Gastroesophageal sphincter (tissue), 4 donors: ENCODE data around the gene CALML6. TPM values are rescaled to one million over a fixed set of nuclear protein-coding genes. Genes with fewer than 3 reads are reported as not detected.

Experiments
- ATAC-seq: fragments of 150-250 bp; one replicate; pipeline ENCODE4 v1.9.1; 2016; ENCODE audit warnings: mild to moderate bottlenecking, moderate library complexity
- H3K27ac ChIP-seq, 4 donors: fragments of 200-600 bp; sonication (generic) in 3 of 4; 1 replicate in 3 of 4; 2 replicates in 1 of 4; pipeline ENCODE4 v1.5.1; 2016 to 2019
- H3K27me3 ChIP-seq: fragments of 200-600 bp; sonication (generic); one replicate; pipeline ENCODE4 v1.5.1; 2019
- H3K36me3 ChIP-seq, 2 donors: fragments of 200-600 bp; sonication (generic); one replicate each; pipeline ENCODE4 v1.5.1; 2019; ENCODE audit warnings: control low read depth in 1 of 2
- H3K4me1 ChIP-seq, 3 donors: fragments of 200-600 bp; sonication (generic); 1 replicate in 2 of 3; 2 replicates in 1 of 3; pipeline ENCODE4 v1.5.1; 2016 to 2019; ENCODE audit warnings: control low read depth in 2 of 3
- H3K4me3 ChIP-seq, 2 donors: fragments of 200-600 bp; sonication (generic); one replicate each; pipeline ENCODE4 v1.5.1; 2019; ENCODE audit warnings: mild to moderate bottlenecking in 1 of 2, moderate library complexity in 1 of 2
- H3K9me3 ChIP-seq, 3 donors: fragments of 200-600 bp; sonication (generic); one replicate each; pipeline ENCODE4 v1.5.1; 2017 to 2019; ENCODE audit warnings: control low read depth in 2 of 3
- CTCF ChIP-seq, 4 experiments: fragments of 200-600 bp in 2 of 4; fragments of 450-650 bp in 2 of 4; sonication (generic) in 1 of 4; IDR thresholded peaks; one replicate each; pipeline ENCODE4 v1.5.1; 2017 to 2019; ENCODE audit warnings: antibody characterized with exemption in 4 of 4, mild to moderate bottlenecking in 2 of 4, moderate library complexity in 2 of 4
- EP300 ChIP-seq: sonication (generic); formaldehyde crosslinking; IDR thresholded peaks from one replicate; pipeline ENCODE4 v1.6.1; 2017; ENCODE audit warnings: antibody characterized with exemption, mild to moderate bottlenecking
- POLR2A ChIP-seq, 2 donors: fragments of 450-650 bp; IDR thresholded peaks; one replicate each; pipeline ENCODE4 v1.6.1; 2017; ENCODE audit warnings: antibody characterized with exemption in 2 of 2, mild to moderate bottlenecking in 2 of 2, moderate library complexity in 1 of 2
- POLR2AphosphoS5 ChIP-seq: sonication (generic); formaldehyde crosslinking; IDR thresholded peaks from one replicate; pipeline ENCODE4 v1.6.1; 2017; ENCODE audit warnings: antibody characterized with exemption
- WGBS, 2 donors: methylation state at CpG; one replicate each; pipeline ENCODE4 v1.1.5; 2018; ENCODE audit warnings: low coverage in 1 of 2; 5-methylcytosine and 5-hydroxymethylcytosine counted together
- total RNA-seq, 4 donors: library from RNA; depleted of rRNA; stranded (reverse); fragments of >200 nt; gene quantifications; one replicate each; pipeline ENCODE4 v1.1.0, GENCODE V29; 2016

The CALML6 gene
- total RNA-seq, 4 donors from 2014 or later, result 0.40 to 0.47 TPM; not detected in 2

GRCh38 chr1:1911350-1912041, 3.6 kb upstream of the CALML6 start:
- ATAC-seq, result no peak
- TF ChIP-seq EP300 (no peak), POLR2AphosphoS5 (no peak), POLR2A (IDR thresholded peaks at IDR 0.05) (no peak), CTCF (IDR thresholded peaks at IDR 0.05) (no peak)
- H3K4me3 ChIP-seq, result no peak overlapping the region
- no peaks in the 10 kb centered on the region for H3K36me3 ChIP-seq
- no peaks in the 10 kb centered on the region for H3K27me3 ChIP-seq
- H3K4me1 ChIP-seq, result peaks cover 0 to 28% (median 9%) of the 10 kb centered on the region in 3 donors
- H3K27ac ChIP-seq, result no peak overlapping the region
- H3K9me3 ChIP-seq, result no peaks in the 10 kb centered on the region
- WGBS, 2 donors, result 51 to 79% methylated on average over 3 to 4 of the region's 13 CpGs

- H3K27me3 ChIP-seq, result no peaks in the 10 kb centered on the region
- TF ChIP-seq POLR2A (IDR thresholded peaks at IDR 0.05) (no peak), POLR2AphosphoS5 (no peak), EP300 (no peak), CTCF (IDR thresholded peaks at IDR 0.05) (no peak)
- ATAC-seq, result no peak
- H3K4me3 ChIP-seq, result no peak overlapping the region
- no CpG with 5 or more reads among the region's 20 CpGs for WGBS, 2 donors
- H3K27ac ChIP-seq, result no peak overlapping the region
- no peaks in the 10 kb centered on the region for H3K36me3 ChIP-seq
- peaks cover 3 to 22% (median 11%) of the 10 kb centered on the region in 3 donors for H3K4me1 ChIP-seq
- no peaks in the 10 kb centered on the region for H3K9me3 ChIP-seq
Measured at GRCh38 chr1:1914101-1914970, 724 bp upstream of the CALML6 start.

- H3K36me3 ChIP-seq, result no peaks in the 10 kb centered on the region
- H3K4me3 ChIP-seq, result no peak overlapping the region
- ATAC-seq, result no peak
- no peaks in the 10 kb centered on the region for H3K9me3 ChIP-seq
- TF ChIP-seq CTCF (IDR thresholded peaks at IDR 0.05) (no peak), EP300 (no peak), POLR2A (IDR thresholded peaks at IDR 0.05) (no peak), POLR2AphosphoS5 (no peak)
- no peak overlapping the region for H3K27ac ChIP-seq
- H3K4me1 ChIP-seq, result peaks cover 3 to 23% (median 11%) of the 10 kb centered on the region in 3 donors
- WGBS, 2 donors, result 79 to 100% methylated on average over 1 to 9 of the region's 23 CpGs
- no peaks in the 10 kb centered on the region for H3K27me3 ChIP-seq
Measured at GRCh38 chr1:1915911-1916840, 1.1 kb downstream of the CALML6 start.

- TF ChIP-seq CTCF (IDR thresholded peaks at IDR 0.05) (no peak), POLR2AphosphoS5 (no peak), POLR2A (IDR thresholded peaks at IDR 0.05) (no peak), EP300 (no peak)
- WGBS, 2 donors, result 70 to 83% methylated on average over 1 to 4 of the region's 19 CpGs
- no peaks in the 10 kb centered on the region for H3K27me3 ChIP-seq
- ATAC-seq, result no peak
- H3K36me3 ChIP-seq, result no peaks in the 10 kb centered on the region
- H3K27ac ChIP-seq, result no peak overlapping the region
- no peak overlapping the region for H3K4me3 ChIP-seq
- peaks cover 3 to 23% (median 11%) of the 10 kb centered on the region in 3 donors for H3K4me1 ChIP-seq
- no peaks in the 10 kb centered on the region for H3K9me3 ChIP-seq
Measured at GRCh38 chr1:1916851-1917251, 1.8 kb downstream of the CALML6 start.
